ENCODE data around the gene B3GALT5. TPM values are rescaled to one million over a fixed set of nuclear protein-coding genes. Genes with fewer than 3 reads are reported as not detected.

Gene B3GALT5
- total RNA-seq, 1 experiment from 2014 or later, result 1.5 TPM

- intact Hi-C loops (cut with micrococcal nuclease), result loop anchor here (1.0 to 2.0 kb wide), 3 partner anchors 75 to 187 kb away; no protein-coding TSS in a partner anchor
- TF ChIP-seq CTCF (conservative IDR thresholded peaks at IDR 0.05; ENCODE audit: low read depth, low read length) (peak; percentile 60), EZH2phosphoT487 (IDR thresholded peaks at IDR 0.05; ENCODE audit: borderline replicate concordance, low read length) (no peak)
- H2AFZ ChIP-seq (ENCODE audit: low read length), result no peak overlapping the region
- H3K36me3 ChIP-seq (ENCODE audit: low read depth, low read length), result no peaks in the 10 kb centered on the region
- no peaks in the 10 kb centered on the region for H3K9me3 ChIP-seq (ENCODE audit: low read length)
- DNase-seq (peak; percentile 44), ATAC-seq (peak; percentile 45)
- no peak overlapping the region for H3K27ac ChIP-seq (ENCODE audit: low read length)
- H3K4me2 ChIP-seq (ENCODE audit: low read length), result no peak overlapping the region
- H3K4me1 ChIP-seq (ENCODE audit: insufficient read depth, low read length), result no peaks in the 10 kb centered on the region
- POLR2A ChIA-PET (ENCODE audit: unreplicated experiment), result no interaction called here
- H4K20me1 ChIP-seq (ENCODE audit: low read length), result no peaks in the 10 kb centered on the region
- no peak overlapping the region for H3K4me3 ChIP-seq (ENCODE audit: low read length)
- H3K9me2 ChIP-seq (replicated peaks; ENCODE audit: low read length), result no peaks in the 10 kb centered on the region
- no peak overlapping the region for H3K9ac ChIP-seq (ENCODE audit: low read length)
- H3F3A ChIP-seq (ENCODE audit: low read length, unreplicated experiment), result no peaks in the 10 kb centered on the region
- H3K79me2 ChIP-seq (ENCODE audit: low read length), result no peaks in the 10 kb centered on the region
- BruUV-seq (replicated peaks), result no TSS peak
- CTCF ChIA-PET, result interaction anchor here (0.6 to 1.0 kb wide), 2 partner anchors 72 to 318 kb away, joined by 3 to 6 read pairs; no protein-coding TSS in a partner anchor
- no peaks in the 10 kb centered on the region for H3K27me3 ChIP-seq (ENCODE audit: low read length)
Observed at GRCh38 chr21:39705849-39706248, 93.1 kb downstream of the B3GALT5 start.

GRCh38 chr21:39707316-39707715 is 94.6 kb downstream of the B3GALT5 start:
- ATAC-seq (no peak), DNase-seq (no peak)
- no peak overlapping the region for H3K4me3 ChIP-seq (ENCODE audit: low read length)
- no peak overlapping the region for H3K4me2 ChIP-seq (ENCODE audit: low read length)
- H2AFZ ChIP-seq (ENCODE audit: low read length), result no peak overlapping the region
- CTCF ChIA-PET, result no interaction called here
- H3K27ac ChIP-seq (ENCODE audit: low read length), result no peak overlapping the region
- H3K36me3 ChIP-seq (ENCODE audit: low read depth, low read length), result no peaks in the 10 kb centered on the region
- POLR2A ChIA-PET (ENCODE audit: unreplicated experiment), result no interaction called here
- intact Hi-C loops (cut with micrococcal nuclease), result loop anchor here (2.0 kb wide), 2 partner anchors 77 to 189 kb away; no protein-coding TSS in a partner anchor
- H3K27me3 ChIP-seq (ENCODE audit: low read length), result no peaks in the 10 kb centered on the region
- TF ChIP-seq EZH2phosphoT487 (IDR thresholded peaks at IDR 0.05; ENCODE audit: borderline replicate concordance, low read length), result no peak
- TF ChIP-seq CTCF (conservative IDR thresholded peaks at IDR 0.05; ENCODE audit: low read depth, low read length), result no peak
- TF ChIP-seq EZH2 (IDR thresholded peaks at IDR 0.05; ENCODE audit: low read length, unreplicated experiment), result no peak
- H3F3A ChIP-seq (ENCODE audit: low read length, unreplicated experiment), result no peaks in the 10 kb centered on the region
- no peak overlapping the region for H3K9ac ChIP-seq (ENCODE audit: low read length)
- no peaks in the 10 kb centered on the region for H3K79me2 ChIP-seq (ENCODE audit: low read length)
- H3K9me2 ChIP-seq (replicated peaks; ENCODE audit: low read length), result no peaks in the 10 kb centered on the region
- no peaks in the 10 kb centered on the region for H3K9me3 ChIP-seq (ENCODE audit: low read length)
- no TSS peak for BruUV-seq (replicated peaks)
- H4K20me1 ChIP-seq (ENCODE audit: low read length), result no peaks in the 10 kb centered on the region
- H3K4me1 ChIP-seq (ENCODE audit: insufficient read depth, low read length), result no peaks in the 10 kb centered on the region

- no peaks in the 10 kb centered on the region for H3K27me3 ChIP-seq (ENCODE audit: low read length)
- ATAC-seq (no peak), DNase-seq (no peak)
- TF ChIP-seq CTCF (conservative IDR thresholded peaks at IDR 0.05; ENCODE audit: low read depth, low read length), result no peak
- no peak for TF ChIP-seq EZH2 (IDR thresholded peaks at IDR 0.05; ENCODE audit: low read length, unreplicated experiment)
- no peak for TF ChIP-seq EZH2phosphoT487 (IDR thresholded peaks at IDR 0.05; ENCODE audit: borderline replicate concordance, low read length)
- H3K27ac ChIP-seq (ENCODE audit: low read length), result no peak overlapping the region
- H2AFZ ChIP-seq (ENCODE audit: low read length), result no peak overlapping the region
- no peak overlapping the region for H3K9ac ChIP-seq (ENCODE audit: low read length)
- no peaks in the 10 kb centered on the region for H3K79me2 ChIP-seq (ENCODE audit: low read length)
- H3K4me2 ChIP-seq (ENCODE audit: low read length), result no peak overlapping the region
- no peaks in the 10 kb centered on the region for H3K4me1 ChIP-seq (ENCODE audit: insufficient read depth, low read length)
- intact Hi-C loops (cut with micrococcal nuclease), result no loop called here
- no peaks in the 10 kb centered on the region for H3F3A ChIP-seq (ENCODE audit: low read length, unreplicated experiment)
- no peaks in the 10 kb centered on the region for H4K20me1 ChIP-seq (ENCODE audit: low read length)
- H3K4me3 ChIP-seq (ENCODE audit: low read length), result no peak overlapping the region
- H3K36me3 ChIP-seq (ENCODE audit: low read depth, low read length), result no peaks in the 10 kb centered on the region
- H3K9me2 ChIP-seq (replicated peaks; ENCODE audit: low read length), result no peaks in the 10 kb centered on the region
- CTCF ChIA-PET, result no interaction called here
- BruUV-seq (replicated peaks), result no TSS peak
- no peaks in the 10 kb centered on the region for H3K9me3 ChIP-seq (ENCODE audit: low read length)
- POLR2A ChIA-PET (ENCODE audit: unreplicated experiment), result no interaction called here
Observed at GRCh38 chr21:39710866-39711265, 98.1 kb downstream of the B3GALT5 start.

Measured in PC-3 (cell line).